H9 (cell line): ENCODE measurements around the gene ZSWIM3. TPM values are rescaled to one million over a fixed set of nuclear protein-coding genes. Genes with fewer than 3 reads are reported as not detected.

Source experiments
- DNase-seq: peaks from one replicate; pipeline ENCODE4 v3.0.0-alpha.2; 2017
- H2AFZ ChIP-seq: one replicate; pipeline ENCODE4 v1.6.1; 2013; ENCODE audit warnings: mild to moderate bottlenecking, low read length, control low read depth, moderate library complexity
- H2AK5ac ChIP-seq: 2 replicates; pipeline ENCODE4 v1.6.1; 2013; ENCODE audit warnings: low read length, control low read depth, mixed read lengths; ENCODE audit not compliant: insufficient read length
- H2BK120ac ChIP-seq: one replicate; pipeline ENCODE4 v1.6.1; 2013; ENCODE audit warnings: low read depth, mild to moderate bottlenecking, low read length, control low read depth, inconsistent platforms; ENCODE audit not compliant: poor library complexity, severe bottlenecking
- H2BK12ac ChIP-seq: 2 replicates; pipeline ENCODE4 v1.6.1; 2013; ENCODE audit warnings: low read length, control low read depth, mixed read lengths, low read depth; ENCODE audit not compliant: insufficient read length
- H2BK15ac ChIP-seq: 2 replicates; pipeline ENCODE4 v1.6.1; 2013; ENCODE audit warnings: low read depth, low read length, control low read depth
- H2BK20ac ChIP-seq: one replicate; pipeline ENCODE4 v1.6.1; 2013; ENCODE audit warnings: low read depth, mild to moderate bottlenecking, low read length, control low read depth, inconsistent platforms; ENCODE audit not compliant: poor library complexity, severe bottlenecking
- H2BK5ac ChIP-seq: 2 replicates; pipeline ENCODE4 v1.6.1; 2013; ENCODE audit warnings: low read length, control low read depth, mixed read lengths; ENCODE audit not compliant: insufficient read length
- H3K14ac ChIP-seq: 2 replicates; pipeline ENCODE4 v1.6.1; 2013; ENCODE audit warnings: low read length, control low read depth; ENCODE audit not compliant: insufficient read depth
- H3K18ac ChIP-seq: 2 replicates; pipeline ENCODE4 v1.6.1; 2013; ENCODE audit warnings: low read depth, mild to moderate bottlenecking, mixed read lengths, low read length, control low read depth; ENCODE audit not compliant: insufficient read length
- H3K23ac ChIP-seq: 2 replicates; pipeline ENCODE4 v1.6.1; 2013; ENCODE audit warnings: low read length, control low read depth, mixed read lengths, low read depth; ENCODE audit not compliant: insufficient read length
- H3K23me2 ChIP-seq: 2 replicates; pipeline ENCODE4 v1.6.1; 2013; ENCODE audit warnings: low read depth, mild to moderate bottlenecking, mixed read lengths, low read length, control low read depth; ENCODE audit not compliant: insufficient read length, poor library complexity, severe bottlenecking
- H3K27ac ChIP-seq: 2 replicates; pipeline ENCODE4 v1.5.1; 2013; ENCODE audit warnings: low read length, control low read depth, mixed read lengths, low read depth; ENCODE audit not compliant: insufficient read length
- H3K27me3 ChIP-seq: 2 replicates; pipeline ENCODE4 v1.6.1; 2013; ENCODE audit warnings: low read length, control low read depth, inconsistent platforms; ENCODE audit not compliant: insufficient read depth
- H3K4ac ChIP-seq: 2 replicates; pipeline ENCODE4 v1.6.1; 2013; ENCODE audit warnings: low read depth, mild to moderate bottlenecking, control low read depth, inconsistent platforms, low read length, moderate library complexity
- H3K4me1 ChIP-seq: 2 replicates; pipeline ENCODE4 v1.6.1; 2013; ENCODE audit warnings: low read length, control low read depth, inconsistent platforms; ENCODE audit not compliant: insufficient read depth
- H3K4me2 ChIP-seq: 2 replicates; pipeline ENCODE4 v1.6.1; 2013; ENCODE audit warnings: low read length, control low read depth, mixed read lengths; ENCODE audit not compliant: insufficient read length, insufficient read depth
- H3K56ac ChIP-seq: 2 replicates; pipeline ENCODE4 v1.6.1; 2013; ENCODE audit warnings: low read depth, mild to moderate bottlenecking, mixed read lengths, low read length, control low read depth; ENCODE audit not compliant: insufficient read length
- H3K79me1 ChIP-seq: 2 replicates; pipeline ENCODE4 v1.6.1; 2013; ENCODE audit warnings: low read depth, mild to moderate bottlenecking, moderate library complexity, low read length, control low read depth, inconsistent platforms; ENCODE audit not compliant: insufficient read depth, poor library complexity, severe bottlenecking
- H3K79me2 ChIP-seq: 2 replicates; pipeline ENCODE4 v1.6.1; 2013; ENCODE audit warnings: low read length, control low read depth, inconsistent platforms; ENCODE audit not compliant: insufficient read depth
- H3K9ac ChIP-seq: 2 replicates; pipeline ENCODE4 v1.6.1; 2013; ENCODE audit warnings: low read length, control low read depth, mixed read lengths; ENCODE audit not compliant: insufficient read length; ENCODE audit errors: extremely low read depth
- H3K9me3 ChIP-seq: one replicate; pipeline ENCODE4 v1.6.1; 2013; ENCODE audit warnings: low read depth, low read length, inconsistent platforms; ENCODE audit not compliant: control insufficient read depth
- H3T11ph ChIP-seq: one replicate; pipeline ENCODE4 v1.6.1; 2013; ENCODE audit warnings: mild to moderate bottlenecking, low read length, control low read depth, inconsistent platforms
- H4K20me1 ChIP-seq: one replicate; pipeline ENCODE4 v1.6.1; 2013; ENCODE audit not compliant: control insufficient read depth, insufficient read length, insufficient read depth
- H4K5ac ChIP-seq: 2 replicates; pipeline ENCODE4 v1.6.1; 2013; ENCODE audit warnings: low read depth, mild to moderate bottlenecking, mixed read lengths, low read length, control low read depth; ENCODE audit not compliant: insufficient read length
- H4K8ac ChIP-seq: replicated peaks from 2 replicates; pipeline ENCODE4 v1.6.1; 2013; ENCODE audit warnings: low read length, control low read depth, mixed read lengths, low read depth; ENCODE audit not compliant: insufficient read length
- H4K91ac ChIP-seq: 2 replicates; pipeline ENCODE4 v1.6.1; 2013; ENCODE audit warnings: low read depth, mild to moderate bottlenecking, moderate library complexity, mixed read lengths, low read length, control low read depth; ENCODE audit not compliant: insufficient read length
- H3K27ac Mint-ChIP-seq, 3 experiments: 2 replicates in 2 of 3; 3 replicates in 1 of 3; pipeline ENCODE4 v1.8.0; 2020 to 2021; ENCODE audit warnings: mixed read lengths in 3 of 3, mild to moderate bottlenecking in 1 of 3, moderate library complexity in 1 of 3
- H3K27me3 Mint-ChIP-seq: 2 replicates; pipeline ENCODE4 v1.8.0; 2021; ENCODE audit warnings: low read depth, mild to moderate bottlenecking, moderate library complexity, mixed read lengths
- H3K36me3 Mint-ChIP-seq, 3 experiments: 2 replicates in 2 of 3; 3 replicates in 1 of 3; pipeline ENCODE4 v1.8.0; 2020 to 2021; ENCODE audit warnings: low read depth in 3 of 3, mixed read lengths in 3 of 3; ENCODE audit not compliant: insufficient read depth in 1 of 3
- H3K4me1 Mint-ChIP-seq, 2 experiments: 2 replicates each; pipeline ENCODE4 v1.8.0; 2020; ENCODE audit warnings: mixed read lengths in 2 of 2
- H3K4me3 Mint-ChIP-seq, 2 experiments: 2 replicates in 1 of 2; 3 replicates in 1 of 2; pipeline ENCODE4 v1.8.0; 2020 to 2021; ENCODE audit warnings: mild to moderate bottlenecking in 2 of 2, mixed read lengths in 2 of 2, moderate library complexity in 1 of 2
- H3K9me3 Mint-ChIP-seq, 2 experiments: 2 replicates in 1 of 2; 3 replicates in 1 of 2; pipeline ENCODE4 v1.8.0; 2020; ENCODE audit warnings: mild to moderate bottlenecking in 2 of 2, mixed read lengths in 2 of 2, moderate library complexity in 1 of 2
- CTCF ChIP-seq: fragments of 200-600 bp; sonication (generic); conservative IDR thresholded peaks from 3 replicates; pipeline ENCODE4 v1.8.0; 2021; ENCODE audit warnings: antibody characterized with exemption, mild to moderate bottlenecking
- WGBS: extraction: QIAGEN DNeasy Blood & Tissue Kit; methylation state at CpG from one replicate; pipeline ENCODE4 v1.1.7; 2013; ENCODE audit warnings: missing lambda C conversion rate, low lambda C conversion rate, mixed read lengths; ENCODE audit not compliant: insufficient read length; ENCODE audit errors: extremely low coverage; 5-methylcytosine and 5-hydroxymethylcytosine counted together
- total RNA-seq: library from RNA; stranded (reverse); gene quantifications from 2 replicates; pipeline ENCODE4 v1.2.1, GENCODE V29; 2021

ZSWIM3 gene
- total RNA-seq, 1 experiment from 2014 or later, result 8.0 TPM

- Histone ChIP-seq H3T11ph (no peak overlapping the region), H3K18ac (no peak overlapping the region), H4K20me1 (no peaks in the 10 kb centered on the region), H3K79me1 (no peaks in the 10 kb centered on the region), H2BK12ac (no peak overlapping the region), H3K23ac (no peak overlapping the region), H3K79me2 (no peaks in the 10 kb centered on the region), H2BK15ac (no peak overlapping the region), H4K5ac (no peak overlapping the region), H3K27me3 (no peaks in the 10 kb centered on the region), H3K9me3 (no peaks in the 10 kb centered on the region), H2BK120ac (no peak overlapping the region), H3K4me2 (no peak overlapping the region), H3K9ac (no peak overlapping the region), H3K27ac (no peak overlapping the region), H2BK5ac (no peak overlapping the region), H4K8ac (no peak overlapping the region), H3K14ac (no peak overlapping the region), H2BK20ac (no peak overlapping the region), H4K91ac (no peak overlapping the region), H3K56ac (no peak overlapping the region), H2AFZ (no peak overlapping the region), H3K4ac (no peak overlapping the region), H3K4me1 (no peaks in the 10 kb centered on the region), H2AK5ac (no peak overlapping the region), H3K23me2 (peaks cover 3% of the 10 kb centered on the region)
- H3K4me1 Mint-ChIP-seq, result no peaks in the 10 kb centered on the region
- H3K4me3 Mint-ChIP-seq, result no peak overlapping the region
- WGBS, result no CpG with 5 or more reads among the region's 5 CpGs
- H3K27me3 Mint-ChIP-seq, result no peaks in the 10 kb centered on the region
- no peak for TF ChIP-seq CTCF
- no peak for DNase-seq
- peak overlapping the region in 2 of 3 experiments; percentile 46 to 76; a peak in 4 of 7 replicates for H3K27ac Mint-ChIP-seq
- H3K9me3 Mint-ChIP-seq, result no peaks in the 10 kb centered on the region
- H3K36me3 Mint-ChIP-seq, result peaks cover 5 to 60% (median 42%) of the 10 kb centered on the region in 3 experiments
Measured at GRCh38 chr20:45842169-45842812, 15.1 kb upstream of the ZSWIM3 start.
